ENCODE data around the gene ZNF224. TPM values are rescaled to one million over a fixed set of nuclear protein-coding genes. Genes with fewer than 3 reads are reported as not detected.

ZNF224 gene
- total RNA-seq, 1 donor from 2014 or later: 30.2 TPM

DNA sequence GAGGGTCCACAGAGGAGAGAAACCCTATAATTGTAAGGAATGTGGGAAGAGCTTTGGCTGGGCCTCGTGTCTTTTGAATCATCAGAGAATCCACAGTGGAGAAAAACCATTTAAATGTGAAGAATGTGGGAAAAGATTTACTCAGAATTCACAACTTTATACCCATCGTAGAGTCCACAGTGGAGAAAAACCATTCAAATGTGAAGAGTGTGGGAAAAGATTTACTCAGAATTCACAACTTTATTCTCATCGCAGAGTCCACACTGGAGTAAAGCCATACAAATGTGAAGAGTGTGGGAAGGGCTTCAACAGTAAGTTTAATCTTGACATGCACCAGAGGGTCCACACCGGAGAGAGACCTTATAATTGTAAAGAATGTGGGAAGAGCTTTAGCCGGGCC is 37.8 kb downstream of the ZNF224 start:
- peaks cover 38% of the 10 kb centered on the region for H3K36me3 Mint-ChIP-seq (ENCODE audit: unreplicated experiment)
- no peaks in the 10 kb centered on the region for H3K4me1 Mint-ChIP-seq (ENCODE audit: unreplicated experiment)
- TF ChIP-seq CTCF (IDR thresholded peaks at IDR 0.05): no peak
- no peak overlapping the region for H3K27ac Mint-ChIP-seq (ENCODE audit: unreplicated experiment)
- H3K27me3 Mint-ChIP-seq (ENCODE audit: unreplicated experiment): no peaks in the 10 kb centered on the region
- H3K9me3 Mint-ChIP-seq (ENCODE audit: unreplicated experiment): peaks cover 43% of the 10 kb centered on the region
- no peak overlapping the region for H3K4me3 Mint-ChIP-seq (ENCODE audit: unreplicated experiment)
- no peak for DNase-seq (ENCODE audit: extremely low spot score, unreplicated experiment)

DNA sequence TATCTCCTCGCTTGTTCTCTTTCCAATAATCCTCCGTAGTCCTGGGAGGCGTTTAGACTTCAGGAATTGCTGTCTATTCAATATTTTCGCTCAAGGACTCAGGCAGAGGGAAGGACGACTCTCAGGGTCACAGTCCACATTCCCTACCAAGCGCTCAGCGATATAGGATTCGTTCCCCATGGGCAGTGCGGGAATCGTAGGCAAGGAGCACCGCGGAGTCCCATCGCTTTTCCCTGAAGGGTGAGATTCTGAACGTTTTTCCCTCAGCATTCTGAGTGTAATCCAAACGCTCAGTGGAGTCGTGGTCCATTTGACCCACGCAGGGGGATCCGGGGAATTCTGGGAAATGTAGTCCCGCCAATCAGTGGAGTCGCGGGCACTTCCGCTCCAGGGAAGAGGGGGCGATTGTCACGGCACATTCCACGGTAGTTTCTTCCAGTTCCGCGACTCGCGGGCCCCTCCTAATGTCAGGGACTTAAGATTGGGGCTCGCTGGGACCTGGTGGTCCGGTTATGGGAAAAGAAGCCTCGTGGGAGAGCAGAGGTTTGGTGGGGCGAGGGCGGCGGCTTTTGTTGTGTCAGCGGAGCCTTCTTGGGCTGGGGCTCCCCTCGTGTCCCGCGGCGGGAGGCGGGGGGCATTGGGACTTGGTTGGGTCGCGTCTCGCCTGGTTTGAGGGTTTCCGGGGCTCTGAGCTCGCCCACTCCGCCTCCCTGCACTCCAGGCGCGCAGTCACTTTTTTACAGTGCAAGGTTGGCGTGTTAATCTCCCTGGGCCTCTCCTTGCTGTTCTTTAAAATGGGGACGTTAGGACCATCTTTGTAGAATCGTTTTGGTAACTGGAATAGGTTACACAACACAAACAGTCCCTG is 47.3 kb downstream of the ZNF224 start, which contains the start of gene ZNF234:
Gene ZNF234, plus strand, starts transcription at position 364 of the 868 bp plus-strand sequence. CDS start 3,079 bp downstream, outside the sequence.
- H3K36me3 Mint-ChIP-seq (ENCODE audit: unreplicated experiment): peaks cover 16% of the 10 kb centered on the region
- peak; percentile 8 for TF ChIP-seq CTCF (IDR thresholded peaks at IDR 0.05)
- H3K9me3 Mint-ChIP-seq (ENCODE audit: unreplicated experiment): no peaks in the 10 kb centered on the region
- peak within 1 kb of the TSS; percentile 95 for H3K4me3 Mint-ChIP-seq (ENCODE audit: unreplicated experiment)
- no peaks in the 10 kb centered on the region for H3K27me3 Mint-ChIP-seq (ENCODE audit: unreplicated experiment)
- DNase-seq (ENCODE audit: extremely low spot score, unreplicated experiment): peak; percentile 90
- peaks cover 24% of the 10 kb centered on the region for H3K4me1 Mint-ChIP-seq (ENCODE audit: unreplicated experiment)
- H3K27ac Mint-ChIP-seq (ENCODE audit: unreplicated experiment): peak within 1 kb of the TSS; percentile 95

- Mint-ChIP-seq H3K4me3 (ENCODE audit: unreplicated experiment) (peak overlapping the region; percentile 95), H3K27ac (ENCODE audit: unreplicated experiment) (peak overlapping the region; percentile 95), H3K9me3 (ENCODE audit: unreplicated experiment) (no peaks in the 10 kb centered on the region), H3K4me1 (ENCODE audit: unreplicated experiment) (peaks cover 24% of the 10 kb centered on the region), H3K36me3 (ENCODE audit: unreplicated experiment) (peaks cover 16% of the 10 kb centered on the region), H3K27me3 (ENCODE audit: unreplicated experiment) (no peaks in the 10 kb centered on the region)
- TF ChIP-seq CTCF (IDR thresholded peaks at IDR 0.05): no peak
- DNase-seq (ENCODE audit: extremely low spot score, unreplicated experiment): no peak
Observed at GRCh38 chr19:44142059-44142433, 47.9 kb downstream of the ZNF224 start.

DNA sequence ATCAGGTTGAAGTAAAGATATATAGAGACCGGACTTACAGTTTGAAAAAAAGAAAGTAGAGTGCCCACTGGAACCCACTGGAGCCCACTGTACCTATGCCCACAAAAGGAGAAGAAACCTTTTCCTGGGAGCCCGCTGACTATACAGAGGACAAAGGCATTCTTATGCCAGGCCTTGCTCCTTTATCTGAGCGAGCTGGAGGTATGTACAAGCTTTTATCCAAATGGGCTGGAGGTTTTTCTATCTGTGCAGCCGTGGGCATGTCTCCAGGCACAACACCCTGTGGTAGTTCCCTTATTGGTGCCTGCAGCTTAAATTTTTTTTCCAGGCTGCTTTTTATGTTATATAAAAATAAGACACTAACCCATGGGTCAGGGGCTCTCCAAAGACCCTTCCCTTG is 55.6 kb downstream of the ZNF224 start:
- DNase-seq (ENCODE audit: extremely low spot score, unreplicated experiment): no peak
- Mint-ChIP-seq H3K4me1 (ENCODE audit: unreplicated experiment) (no peaks in the 10 kb centered on the region), H3K4me3 (ENCODE audit: unreplicated experiment) (no peak overlapping the region), H3K36me3 (ENCODE audit: unreplicated experiment) (peaks cover 66% of the 10 kb centered on the region), H3K9me3 (ENCODE audit: unreplicated experiment) (peaks cover 10% of the 10 kb centered on the region), H3K27me3 (ENCODE audit: unreplicated experiment) (no peaks in the 10 kb centered on the region), H3K27ac (ENCODE audit: unreplicated experiment) (no peak overlapping the region)
- no peak for TF ChIP-seq CTCF (IDR thresholded peaks at IDR 0.05)

- TF ChIP-seq CTCF (IDR thresholded peaks at IDR 0.05): no peak
- Mint-ChIP-seq H3K9me3 (ENCODE audit: unreplicated experiment) (peaks cover 17% of the 10 kb centered on the region), H3K27me3 (ENCODE audit: unreplicated experiment) (no peaks in the 10 kb centered on the region), H3K4me3 (ENCODE audit: unreplicated experiment) (no peak overlapping the region), H3K4me1 (ENCODE audit: unreplicated experiment) (no peaks in the 10 kb centered on the region), H3K27ac (ENCODE audit: unreplicated experiment) (no peak overlapping the region), H3K36me3 (ENCODE audit: unreplicated experiment) (peaks cover 67% of the 10 kb centered on the region)
- no peak for DNase-seq (ENCODE audit: extremely low spot score, unreplicated experiment)
Observed at GRCh38 chr19:44151491-44151890, 57.3 kb downstream of the ZNF224 start.
